DND-41 (cell line): Measurements from ENCODE around the gene IP6K2.

Experiments used
- EZH2 ChIP-seq: IDR thresholded peaks from 3 replicates; pipeline ENCODE4 v1.6.1; 2012; ENCODE audit warnings: borderline replicate concordance, low read depth, mild to moderate bottlenecking, moderate library complexity, low read length, inconsistent platforms; ENCODE audit not compliant: severe bottlenecking
- TF ChIP-seq, protein P1 (sequence below): IDR thresholded peaks from 2 replicates; pipeline ENCODE4 v1.5.1; 2012; ENCODE audit warnings: borderline replicate concordance, low read length, moderate library complexity, mild to moderate bottlenecking; ENCODE audit not compliant: poor library complexity, severe bottlenecking; ENCODE audit errors: extremely low read depth

DNA sequence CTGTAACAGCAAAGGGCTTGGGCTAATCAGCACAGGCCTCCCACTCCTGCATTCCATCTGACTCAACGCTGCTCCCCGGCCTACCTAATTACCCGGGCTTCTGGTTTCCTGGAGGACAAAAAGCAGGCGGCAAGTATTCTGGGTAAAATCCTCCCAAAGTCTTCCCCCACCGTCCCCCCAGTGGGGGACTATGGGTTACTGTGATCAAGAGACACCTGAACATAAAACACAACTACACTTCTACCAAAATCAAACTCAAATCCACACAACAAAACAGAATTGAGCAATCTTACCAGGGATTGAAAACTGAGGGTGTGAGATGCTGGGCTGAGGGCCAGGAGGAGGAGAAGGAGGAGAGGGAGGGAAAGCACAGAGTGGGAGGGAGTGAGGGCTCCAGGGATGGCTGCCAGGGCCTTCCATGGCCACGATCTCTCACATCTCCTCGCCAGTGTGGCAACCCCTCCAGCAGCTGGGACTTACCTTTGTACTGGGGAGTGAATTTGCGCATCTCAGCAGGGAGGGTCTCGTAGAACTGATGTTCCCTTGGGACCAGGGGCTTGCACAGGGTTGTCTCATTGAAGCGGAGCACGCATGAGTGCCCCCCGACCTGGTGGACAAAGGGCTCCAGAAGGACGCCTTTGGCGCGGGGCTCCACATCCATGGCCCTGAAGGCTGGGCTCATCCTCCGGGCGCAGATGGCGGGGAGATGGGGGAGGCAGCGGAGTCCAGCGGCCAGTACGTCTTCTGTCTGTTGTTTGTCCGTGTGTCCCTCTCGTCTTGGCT lies 22.2 kb downstream of the IP6K2 start:
- TF ChIP-seq EZH2: no peak
- TF ChIP-seq, protein P1, sequence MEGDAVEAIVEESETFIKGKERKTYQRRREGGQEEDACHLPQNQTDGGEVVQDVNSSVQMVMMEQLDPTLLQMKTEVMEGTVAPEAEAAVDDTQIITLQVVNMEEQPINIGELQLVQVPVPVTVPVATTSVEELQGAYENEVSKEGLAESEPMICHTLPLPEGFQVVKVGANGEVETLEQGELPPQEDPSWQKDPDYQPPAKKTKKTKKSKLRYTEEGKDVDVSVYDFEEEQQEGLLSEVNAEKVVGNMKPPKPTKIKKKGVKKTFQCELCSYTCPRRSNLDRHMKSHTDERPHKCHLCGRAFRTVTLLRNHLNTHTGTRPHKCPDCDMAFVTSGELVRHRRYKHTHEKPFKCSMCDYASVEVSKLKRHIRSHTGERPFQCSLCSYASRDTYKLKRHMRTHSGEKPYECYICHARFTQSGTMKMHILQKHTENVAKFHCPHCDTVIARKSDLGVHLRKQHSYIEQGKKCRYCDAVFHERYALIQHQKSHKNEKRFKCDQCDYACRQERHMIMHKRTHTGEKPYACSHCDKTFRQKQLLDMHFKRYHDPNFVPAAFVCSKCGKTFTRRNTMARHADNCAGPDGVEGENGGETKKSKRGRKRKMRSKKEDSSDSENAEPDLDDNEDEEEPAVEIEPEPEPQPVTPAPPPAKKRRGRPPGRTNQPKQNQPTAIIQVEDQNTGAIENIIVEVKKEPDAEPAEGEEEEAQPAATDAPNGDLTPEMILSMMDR: no peak
